ENCODE data around the gene ETV1. TPM values are rescaled to one million over a fixed set of nuclear protein-coding genes. Genes with fewer than 3 reads are reported as not detected.

Gene ETV1
- total and polyA plus RNA-seq, 9 of the 15 experiments (the other 6 are each of a cell fraction or from before 2014, with no cell fraction given): 7.2 to 27.4 (median 14.0) TPM

DNA sequence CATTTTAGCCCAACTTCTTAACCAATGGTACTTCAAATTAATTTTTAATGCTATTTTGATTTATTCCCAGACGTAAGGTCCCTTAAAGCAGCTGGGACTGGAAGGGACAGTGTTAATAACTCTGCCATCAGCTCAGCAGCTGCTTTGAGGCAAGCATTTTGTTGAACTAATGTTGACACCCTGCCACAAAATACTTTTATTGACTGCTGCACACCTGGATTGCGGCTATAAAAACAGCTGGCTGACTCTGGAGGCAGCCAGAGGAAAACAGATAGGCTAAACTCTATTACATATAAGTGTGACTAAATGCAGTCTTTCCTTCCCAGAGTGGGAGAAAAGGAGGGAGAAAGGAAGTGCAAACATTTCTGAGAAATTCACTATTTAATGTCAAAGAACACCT is 77.6 kb downstream of the ETV1 start (continued):
- TF ChIP-seq, protein P1, sequence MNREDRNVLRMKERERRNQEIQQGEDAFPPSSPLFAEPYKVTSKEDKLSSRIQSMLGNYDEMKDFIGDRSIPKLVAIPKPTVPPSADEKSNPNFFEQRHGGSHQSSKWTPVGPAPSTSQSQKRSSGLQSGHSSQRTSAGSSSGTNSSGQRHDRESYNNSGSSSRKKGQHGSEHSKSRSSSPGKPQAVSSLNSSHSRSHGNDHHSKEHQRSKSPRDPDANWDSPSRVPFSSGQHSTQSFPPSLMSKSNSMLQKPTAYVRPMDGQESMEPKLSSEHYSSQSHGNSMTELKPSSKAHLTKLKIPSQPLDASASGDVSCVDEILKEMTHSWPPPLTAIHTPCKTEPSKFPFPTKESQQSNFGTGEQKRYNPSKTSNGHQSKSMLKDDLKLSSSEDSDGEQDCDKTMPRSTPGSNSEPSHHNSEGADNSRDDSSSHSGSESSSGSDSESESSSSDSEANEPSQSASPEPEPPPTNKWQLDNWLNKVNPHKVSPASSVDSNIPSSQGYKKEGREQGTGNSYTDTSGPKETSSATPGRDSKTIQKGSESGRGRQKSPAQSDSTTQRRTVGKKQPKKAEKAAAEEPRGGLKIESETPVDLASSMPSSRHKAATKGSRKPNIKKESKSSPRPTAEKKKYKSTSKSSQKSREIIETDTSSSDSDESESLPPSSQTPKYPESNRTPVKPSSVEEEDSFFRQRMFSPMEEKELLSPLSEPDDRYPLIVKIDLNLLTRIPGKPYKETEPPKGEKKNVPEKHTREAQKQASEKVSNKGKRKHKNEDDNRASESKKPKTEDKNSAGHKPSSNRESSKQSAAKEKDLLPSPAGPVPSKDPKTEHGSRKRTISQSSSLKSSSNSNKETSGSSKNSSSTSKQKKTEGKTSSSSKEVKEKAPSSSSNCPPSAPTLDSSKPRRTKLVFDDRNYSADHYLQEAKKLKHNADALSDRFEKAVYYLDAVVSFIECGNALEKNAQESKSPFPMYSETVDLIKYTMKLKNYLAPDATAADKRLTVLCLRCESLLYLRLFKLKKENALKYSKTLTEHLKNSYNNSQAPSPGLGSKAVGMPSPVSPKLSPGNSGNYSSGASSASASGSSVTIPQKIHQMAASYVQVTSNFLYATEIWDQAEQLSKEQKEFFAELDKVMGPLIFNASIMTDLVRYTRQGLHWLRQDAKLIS (CRISPR knock-in tag; IDR thresholded peaks at IDR 0.05): no peak
- no peak for TF ChIP-seq RBM39 (optimal IDR thresholded peaks at IDR 0.05; ENCODE audit: low read depth, low read length)
- TF ChIP-seq, protein P2, sequence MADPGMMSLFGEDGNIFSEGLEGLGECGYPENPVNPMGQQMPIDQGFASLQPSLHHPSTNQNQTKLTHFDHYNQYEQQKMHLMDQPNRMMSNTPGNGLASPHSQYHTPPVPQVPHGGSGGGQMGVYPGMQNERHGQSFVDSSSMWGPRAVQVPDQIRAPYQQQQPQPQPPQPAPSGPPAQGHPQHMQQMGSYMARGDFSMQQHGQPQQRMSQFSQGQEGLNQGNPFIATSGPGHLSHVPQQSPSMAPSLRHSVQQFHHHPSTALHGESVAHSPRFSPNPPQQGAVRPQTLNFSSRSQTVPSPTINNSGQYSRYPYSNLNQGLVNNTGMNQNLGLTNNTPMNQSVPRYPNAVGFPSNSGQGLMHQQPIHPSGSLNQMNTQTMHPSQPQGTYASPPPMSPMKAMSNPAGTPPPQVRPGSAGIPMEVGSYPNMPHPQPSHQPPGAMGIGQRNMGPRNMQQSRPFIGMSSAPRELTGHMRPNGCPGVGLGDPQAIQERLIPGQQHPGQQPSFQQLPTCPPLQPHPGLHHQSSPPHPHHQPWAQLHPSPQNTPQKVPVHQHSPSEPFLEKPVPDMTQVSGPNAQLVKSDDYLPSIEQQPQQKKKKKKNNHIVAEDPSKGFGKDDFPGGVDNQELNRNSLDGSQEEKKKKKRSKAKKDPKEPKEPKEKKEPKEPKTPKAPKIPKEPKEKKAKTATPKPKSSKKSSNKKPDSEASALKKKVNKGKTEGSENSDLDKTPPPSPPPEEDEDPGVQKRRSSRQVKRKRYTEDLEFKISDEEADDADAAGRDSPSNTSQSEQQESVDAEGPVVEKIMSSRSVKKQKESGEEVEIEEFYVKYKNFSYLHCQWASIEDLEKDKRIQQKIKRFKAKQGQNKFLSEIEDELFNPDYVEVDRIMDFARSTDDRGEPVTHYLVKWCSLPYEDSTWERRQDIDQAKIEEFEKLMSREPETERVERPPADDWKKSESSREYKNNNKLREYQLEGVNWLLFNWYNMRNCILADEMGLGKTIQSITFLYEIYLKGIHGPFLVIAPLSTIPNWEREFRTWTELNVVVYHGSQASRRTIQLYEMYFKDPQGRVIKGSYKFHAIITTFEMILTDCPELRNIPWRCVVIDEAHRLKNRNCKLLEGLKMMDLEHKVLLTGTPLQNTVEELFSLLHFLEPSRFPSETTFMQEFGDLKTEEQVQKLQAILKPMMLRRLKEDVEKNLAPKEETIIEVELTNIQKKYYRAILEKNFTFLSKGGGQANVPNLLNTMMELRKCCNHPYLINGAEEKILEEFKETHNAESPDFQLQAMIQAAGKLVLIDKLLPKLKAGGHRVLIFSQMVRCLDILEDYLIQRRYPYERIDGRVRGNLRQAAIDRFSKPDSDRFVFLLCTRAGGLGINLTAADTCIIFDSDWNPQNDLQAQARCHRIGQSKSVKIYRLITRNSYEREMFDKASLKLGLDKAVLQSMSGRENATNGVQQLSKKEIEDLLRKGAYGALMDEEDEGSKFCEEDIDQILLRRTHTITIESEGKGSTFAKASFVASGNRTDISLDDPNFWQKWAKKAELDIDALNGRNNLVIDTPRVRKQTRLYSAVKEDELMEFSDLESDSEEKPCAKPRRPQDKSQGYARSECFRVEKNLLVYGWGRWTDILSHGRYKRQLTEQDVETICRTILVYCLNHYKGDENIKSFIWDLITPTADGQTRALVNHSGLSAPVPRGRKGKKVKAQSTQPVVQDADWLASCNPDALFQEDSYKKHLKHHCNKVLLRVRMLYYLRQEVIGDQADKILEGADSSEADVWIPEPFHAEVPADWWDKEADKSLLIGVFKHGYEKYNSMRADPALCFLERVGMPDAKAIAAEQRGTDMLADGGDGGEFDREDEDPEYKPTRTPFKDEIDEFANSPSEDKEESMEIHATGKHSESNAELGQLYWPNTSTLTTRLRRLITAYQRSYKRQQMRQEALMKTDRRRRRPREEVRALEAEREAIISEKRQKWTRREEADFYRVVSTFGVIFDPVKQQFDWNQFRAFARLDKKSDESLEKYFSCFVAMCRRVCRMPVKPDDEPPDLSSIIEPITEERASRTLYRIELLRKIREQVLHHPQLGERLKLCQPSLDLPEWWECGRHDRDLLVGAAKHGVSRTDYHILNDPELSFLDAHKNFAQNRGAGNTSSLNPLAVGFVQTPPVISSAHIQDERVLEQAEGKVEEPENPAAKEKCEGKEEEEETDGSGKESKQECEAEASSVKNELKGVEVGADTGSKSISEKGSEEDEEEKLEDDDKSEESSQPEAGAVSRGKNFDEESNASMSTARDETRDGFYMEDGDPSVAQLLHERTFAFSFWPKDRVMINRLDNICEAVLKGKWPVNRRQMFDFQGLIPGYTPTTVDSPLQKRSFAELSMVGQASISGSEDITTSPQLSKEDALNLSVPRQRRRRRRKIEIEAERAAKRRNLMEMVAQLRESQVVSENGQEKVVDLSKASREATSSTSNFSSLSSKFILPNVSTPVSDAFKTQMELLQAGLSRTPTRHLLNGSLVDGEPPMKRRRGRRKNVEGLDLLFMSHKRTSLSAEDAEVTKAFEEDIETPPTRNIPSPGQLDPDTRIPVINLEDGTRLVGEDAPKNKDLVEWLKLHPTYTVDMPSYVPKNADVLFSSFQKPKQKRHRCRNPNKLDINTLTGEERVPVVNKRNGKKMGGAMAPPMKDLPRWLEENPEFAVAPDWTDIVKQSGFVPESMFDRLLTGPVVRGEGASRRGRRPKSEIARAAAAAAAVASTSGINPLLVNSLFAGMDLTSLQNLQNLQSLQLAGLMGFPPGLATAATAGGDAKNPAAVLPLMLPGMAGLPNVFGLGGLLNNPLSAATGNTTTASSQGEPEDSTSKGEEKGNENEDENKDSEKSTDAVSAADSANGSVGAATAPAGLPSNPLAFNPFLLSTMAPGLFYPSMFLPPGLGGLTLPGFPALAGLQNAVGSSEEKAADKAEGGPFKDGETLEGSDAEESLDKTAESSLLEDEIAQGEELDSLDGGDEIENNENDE (IDR thresholded peaks at IDR 0.05; ENCODE audit: low read depth, low read length): no peak
